Stimulated activated naive B cell treated with anti-CD40 and anti-IgM and Interleukin-4, amounts not matched to agents 10 μg/mL and 1 μg/mL and 100 μg/mL, for 72 hours (primary cell): Measurements from ENCODE around the gene OBSCN.
"Not testable (repeated sequence)": the region's sequence is repeated elsewhere in the genome, so short reads cannot be mapped to it uniquely, and the experiment has no call there.

Source experiments
- ATAC-seq, 2 donors: fragments of 150-1000 bp; cut with Tn5 transposase; replicated peaks; 2 replicates each; pipeline ENCODE4 v1.10.0; 2021; ENCODE audit warnings: moderate library complexity in 1 of 2
- DNase-seq: peaks from one replicate; pipeline ENCODE4 v3.0.0; 2021
- H3K27ac Mint-ChIP-seq: one replicate; pipeline ENCODE4 v1.8.0; 2022; ENCODE audit warnings: mild to moderate bottlenecking, mixed read lengths
- H3K27me3 Mint-ChIP-seq, 2 donors: one replicate each; pipeline ENCODE4 v1.8.0; 2022; ENCODE audit warnings: mixed read lengths in 2 of 2
- H3K36me3 Mint-ChIP-seq, 2 donors: one replicate each; pipeline ENCODE4 v1.8.0; 2022; ENCODE audit warnings: mixed read lengths in 2 of 2, mild to moderate bottlenecking in 1 of 2
- H3K4me1 Mint-ChIP-seq, 2 donors: one replicate each; pipeline ENCODE4 v1.8.0; 2022; ENCODE audit warnings: mixed read lengths in 2 of 2, mild to moderate bottlenecking in 1 of 2
- H3K4me3 Mint-ChIP-seq, 2 donors: one replicate each; pipeline ENCODE4 v1.8.0; 2022; ENCODE audit warnings: mild to moderate bottlenecking in 2 of 2, mixed read lengths in 2 of 2, moderate library complexity in 1 of 2
- H3K9me3 Mint-ChIP-seq, 2 donors: one replicate each; pipeline ENCODE4 v1.8.0; 2022; ENCODE audit warnings: mixed read lengths in 2 of 2, mild to moderate bottlenecking in 1 of 2

OBSCN gene

GRCh38 chr1:228231189-228231588 is 23.3 kb downstream of the OBSCN start:
- ATAC-seq (no peak), DNase-seq (no peak)
- H3K4me3 Mint-ChIP-seq, result no peak overlapping the region
- no peaks in the 10 kb centered on the region for H3K27me3 Mint-ChIP-seq
- peaks cover 11 to 23% of the 10 kb centered on the region in 2 donors for H3K9me3 Mint-ChIP-seq
- peaks cover 0 to 3% of the 10 kb centered on the region in 2 donors for H3K4me1 Mint-ChIP-seq
- no peak overlapping the region for H3K27ac Mint-ChIP-seq
- peaks cover 34 to 61% of the 10 kb centered on the region in 2 donors for H3K36me3 Mint-ChIP-seq

- Mint-ChIP-seq H3K36me3 (peaks cover 40 to 67% of the 10 kb centered on the region in 2 donors), H3K4me1 (peaks cover 0 to 3% of the 10 kb centered on the region in 2 donors), H3K27me3 (no peaks in the 10 kb centered on the region), H3K27ac (no peak overlapping the region), H3K9me3 (peaks cover 16 to 28% of the 10 kb centered on the region in 2 donors), H3K4me3 (no peak overlapping the region)
- no peak for ATAC-seq
- DNase-seq, result no peak
These were observed 25.3 kb downstream of the OBSCN start for GRCh38 chr1:228233136-228233535.

GRCh38 chr1:228234921-228235320 is 27.1 kb downstream of the OBSCN start:
- Mint-ChIP-seq H3K4me1 (no peaks in the 10 kb centered on the region), H3K27me3 (no peaks in the 10 kb centered on the region), H3K27ac (no peak overlapping the region), H3K4me3 (no peak overlapping the region), H3K36me3 (peaks cover 53 to 74% of the 10 kb centered on the region in 2 donors), H3K9me3 (peaks cover 19 to 28% of the 10 kb centered on the region in 2 donors)
- ATAC-seq (no peak), DNase-seq (no peak)

GRCh38 chr1:228236744-228237143 is 28.9 kb downstream of the OBSCN start:
- peaks cover 64 to 84% of the 10 kb centered on the region in 2 donors for H3K36me3 Mint-ChIP-seq
- ATAC-seq (no peak), DNase-seq (no peak)
- H3K4me1 Mint-ChIP-seq, result no peaks in the 10 kb centered on the region
- H3K4me3 Mint-ChIP-seq, result no peak overlapping the region
- no peaks in the 10 kb centered on the region for H3K27me3 Mint-ChIP-seq
- no peak overlapping the region for H3K27ac Mint-ChIP-seq
- H3K9me3 Mint-ChIP-seq, result peaks cover 32 to 42% of the 10 kb centered on the region in 2 donors

GRCh38 chr1:228238007-228238406 is 30.2 kb downstream of the OBSCN start:
- no peak for DNase-seq
- Mint-ChIP-seq H3K4me3 (no peak overlapping the region), H3K36me3 (peaks cover 67 to 86% of the 10 kb centered on the region in 2 donors), H3K4me1 (no peaks in the 10 kb centered on the region), H3K9me3 (peaks cover 36 to 47% of the 10 kb centered on the region in 2 donors), H3K27me3 (no peaks in the 10 kb centered on the region), H3K27ac (no peak overlapping the region)
- no peak for ATAC-seq

GRCh38 chr1:228238461-228238860 is 30.6 kb downstream of the OBSCN start:
- peaks cover 36 to 45% of the 10 kb centered on the region in 2 donors for H3K9me3 Mint-ChIP-seq
- peaks cover 69 to 86% of the 10 kb centered on the region in 2 donors for H3K36me3 Mint-ChIP-seq
- ATAC-seq, result no peak
- no peak overlapping the region for H3K4me3 Mint-ChIP-seq
- H3K4me1 Mint-ChIP-seq, result no peaks in the 10 kb centered on the region
- no peak overlapping the region for H3K27ac Mint-ChIP-seq
- H3K27me3 Mint-ChIP-seq, result no peaks in the 10 kb centered on the region
- DNase-seq, result no peak

- DNase-seq, result no peak
- peaks cover 77 to 86% of the 10 kb centered on the region in 2 donors for H3K36me3 Mint-ChIP-seq
- H3K4me1 Mint-ChIP-seq, result no peaks in the 10 kb centered on the region
- H3K27me3 Mint-ChIP-seq, result no peaks in the 10 kb centered on the region
- H3K9me3 Mint-ChIP-seq, result peaks cover 44 to 48% of the 10 kb centered on the region in 2 donors
- no peak overlapping the region for H3K27ac Mint-ChIP-seq
- no peak for ATAC-seq
- H3K4me3 Mint-ChIP-seq, result no peak overlapping the region
These were observed 32.8 kb downstream of the OBSCN start for GRCh38 chr1:228240411-228241240.

- Mint-ChIP-seq H3K27me3 (no peaks in the 10 kb centered on the region), H3K9me3 (peaks cover 45 to 49% of the 10 kb centered on the region in 2 donors), H3K27ac (no peak overlapping the region), H3K36me3 (peaks cover 79 to 86% of the 10 kb centered on the region in 2 donors), H3K4me3 (no peak overlapping the region), H3K4me1 (no peaks in the 10 kb centered on the region)
- no peak for ATAC-seq
- no peak for DNase-seq
These were observed 33.4 kb downstream of the OBSCN start for GRCh38 chr1:228241259-228241658.

GRCh38 chr1:228242409-228242808 is 34.6 kb downstream of the OBSCN start:
- ATAC-seq, result no peak
- Mint-ChIP-seq H3K4me3 (no peak overlapping the region), H3K36me3 (peaks cover 84 to 87% of the 10 kb centered on the region in 2 donors), H3K4me1 (no peaks in the 10 kb centered on the region), H3K27me3 (no peaks in the 10 kb centered on the region), H3K27ac (no peak overlapping the region), H3K9me3 (peaks cover 46 to 48% of the 10 kb centered on the region in 2 donors)
- no peak for DNase-seq

- no peaks in the 10 kb centered on the region for H3K4me1 Mint-ChIP-seq
- H3K36me3 Mint-ChIP-seq, result peaks cover 88 to 90% of the 10 kb centered on the region in 2 donors
- H3K27me3 Mint-ChIP-seq, result no peaks in the 10 kb centered on the region
- H3K27ac Mint-ChIP-seq, result no peak overlapping the region
- ATAC-seq, result no peak
- no peak for DNase-seq
- H3K9me3 Mint-ChIP-seq, result peaks cover 46 to 48% of the 10 kb centered on the region in 2 donors
- H3K4me3 Mint-ChIP-seq, result no peak overlapping the region
These were observed 35.2 kb downstream of the OBSCN start for GRCh38 chr1:228243093-228243492.

GRCh38 chr1:228243989-228244388 is 36.1 kb downstream of the OBSCN start:
- H3K4me1 Mint-ChIP-seq, ATAC-seq, DNase-seq, H3K4me3 Mint-ChIP-seq, H3K27ac Mint-ChIP-seq, H3K27me3 Mint-ChIP-seq: not testable (repeated sequence)
- peaks cover 46 to 48% of the 10 kb centered on the region in 2 donors for H3K9me3 Mint-ChIP-seq
- peaks cover 85 to 87% of the 10 kb centered on the region in 2 donors for H3K36me3 Mint-ChIP-seq

GRCh38 chr1:228245111-228245510 is 37.3 kb downstream of the OBSCN start:
- Mint-ChIP-seq H3K4me1 (no peaks in the 10 kb centered on the region), H3K36me3 (peaks cover 75 to 82% of the 10 kb centered on the region in 2 donors), H3K4me3 (no peak overlapping the region), H3K27ac (no peak overlapping the region), H3K9me3 (peaks cover 43 to 48% of the 10 kb centered on the region in 2 donors), H3K27me3 (no peaks in the 10 kb centered on the region)
- ATAC-seq, result no peak
- no peak for DNase-seq

GRCh38 chr1:228246216-228246900 is 38.5 kb downstream of the OBSCN start:
- H3K4me3 Mint-ChIP-seq, result no peak overlapping the region
- H3K36me3 Mint-ChIP-seq, result peaks cover 63 to 77% of the 10 kb centered on the region in 2 donors
- H3K4me1 Mint-ChIP-seq, result no peaks in the 10 kb centered on the region
- DNase-seq, result no peak
- no peaks in the 10 kb centered on the region for H3K27me3 Mint-ChIP-seq
- no peak for ATAC-seq
- H3K9me3 Mint-ChIP-seq, result peaks cover 32 to 36% of the 10 kb centered on the region in 2 donors
- no peak overlapping the region for H3K27ac Mint-ChIP-seq

- Mint-ChIP-seq H3K27ac (no peak overlapping the region), H3K4me1 (no peaks in the 10 kb centered on the region), H3K27me3 (no peaks in the 10 kb centered on the region), H3K36me3 (peaks cover 39 to 56% of the 10 kb centered on the region in 2 donors), H3K4me3 (no peak overlapping the region), H3K9me3 (peaks cover 13 to 16% of the 10 kb centered on the region in 2 donors)
- DNase-seq (no peak), ATAC-seq (no peak)
These were observed 41.9 kb downstream of the OBSCN start for GRCh38 chr1:228249513-228250305.
